IMR-90 (cell line): ENCODE results near the gene ADGRF1. TPM values are rescaled to one million over a fixed set of nuclear protein-coding genes. Genes with fewer than 3 reads are reported as not detected.

Experiments
- ATAC-seq: fragments of 200-7000 bp; cut with Tn5 transposase; 2 replicates; pipeline ENCODE4 v1.9.1; 2020; ENCODE audit warnings: low read depth, mild to moderate bottlenecking, moderate library complexity
- BruUV-seq: library from RNA; stranded (reverse); fragments of 400-500 nt; replicated peaks from 2 replicates; lab custom pipeline; 2021; lab: Mats Ljungman, UMichigan
- CTCF ChIA-PET: fragments of 300-600 bp; formaldehyde crosslinking; extraction: SDS; loops from one replicate; lab custom pipeline; 2021; ENCODE audit warnings: antibody characterized with exemption; lab: Yijun Ruan, JAX
- POLR2A ChIA-PET: fragments of 300-600 bp; sonication (Branson Sonifier 250); formaldehyde crosslinking; loops from one replicate; lab custom pipeline; 2022; ENCODE audit warnings: antibody characterized with exemption; ENCODE audit not compliant: unreplicated experiment; lab: Charles Lee
- DNase-seq: peaks from one replicate; pipeline ENCODE4 v3.0.0; 2013
- H2AFZ ChIP-seq: replicated peaks from 2 replicates; pipeline ENCODE3; 2013; ENCODE audit warnings: low read length, mild to moderate bottlenecking; ENCODE audit not compliant: poor library complexity
- H2AK5ac ChIP-seq: 2 replicates; pipeline ENCODE4 v1.6.1; 2013; ENCODE audit warnings: low read depth, low read length, inconsistent platforms
- H2AK9ac ChIP-seq: replicated peaks from 2 replicates; pipeline ENCODE3; 2013; ENCODE audit warnings: mild to moderate bottlenecking, low read depth, low read length, moderate library complexity; ENCODE audit not compliant: poor library complexity
- H2BK120ac ChIP-seq: 2 replicates; pipeline ENCODE4 v1.6.1; 2013; ENCODE audit warnings: low read depth, low read length, inconsistent platforms
- H2BK15ac ChIP-seq: 3 replicates; pipeline ENCODE4 v1.6.1; 2013; ENCODE audit warnings: low read depth, low read length, inconsistent platforms
- H2BK20ac ChIP-seq: 2 replicates; pipeline ENCODE4 v1.6.1; 2013; ENCODE audit warnings: low read depth, mild to moderate bottlenecking, inconsistent platforms, low read length, moderate library complexity
- H2BK5ac ChIP-seq: 2 replicates; pipeline ENCODE4 v1.6.1; 2013; ENCODE audit warnings: mild to moderate bottlenecking, low read depth, low read length, inconsistent platforms; ENCODE audit not compliant: poor library complexity, severe bottlenecking
- H3K14ac ChIP-seq: replicated peaks from 2 replicates; pipeline ENCODE4 v1.6.1; 2013; ENCODE audit warnings: low read depth, low read length, inconsistent platforms
- H3K18ac ChIP-seq: 2 replicates; pipeline ENCODE4 v1.6.1; 2013; ENCODE audit warnings: low read depth, low read length, control low read depth
- H3K23ac ChIP-seq: 2 replicates; pipeline ENCODE4 v1.6.1; 2013; ENCODE audit warnings: low read depth, low read length, inconsistent platforms
- H3K27ac ChIP-seq: 2 replicates; pipeline ENCODE4 v1.5.1; 2013; ENCODE audit warnings: mild to moderate bottlenecking, control low read depth, low read length; ENCODE audit not compliant: insufficient read depth
- H3K27me3 ChIP-seq: 2 replicates; pipeline ENCODE4 v1.6.1; 2013; ENCODE audit warnings: low read length; ENCODE audit not compliant: control insufficient read depth, insufficient read depth
- H3K36me3 ChIP-seq: 2 replicates; pipeline ENCODE4 v1.6.1; 2013; ENCODE audit warnings: low read length, mixed read lengths; ENCODE audit not compliant: control insufficient read depth, insufficient read depth
- H3K4ac ChIP-seq: 2 replicates; pipeline ENCODE4 v1.6.1; 2013; ENCODE audit warnings: low read depth, low read length, inconsistent platforms
- H3K4me1 ChIP-seq: 2 replicates; pipeline ENCODE4 v1.6.1; 2013; ENCODE audit warnings: low read length, mixed read lengths; ENCODE audit not compliant: control insufficient read depth, insufficient read depth
- H3K4me2 ChIP-seq: 2 replicates; pipeline ENCODE4 v1.6.1; 2013; ENCODE audit warnings: low read depth, mild to moderate bottlenecking, control low read depth, low read length, moderate library complexity
- H3K4me3 ChIP-seq: 2 replicates; pipeline ENCODE4 v1.5.1; 2013; ENCODE audit warnings: low read depth, mild to moderate bottlenecking, control low read depth, low read length, moderate library complexity; ENCODE audit not compliant: insufficient read depth
- H3K56ac ChIP-seq: 2 replicates; pipeline ENCODE4 v1.6.1; 2013; ENCODE audit warnings: low read length, inconsistent platforms; ENCODE audit not compliant: insufficient read depth; ENCODE audit errors: extremely low read depth
- H3K79me1 ChIP-seq, 2 experiments: 2 replicates each; pipeline ENCODE4 v1.6.1; 2013; ENCODE audit warnings: low read length in 2 of 2, inconsistent platforms in 1 of 2, low read depth in 1 of 2
- H3K9ac ChIP-seq: 2 replicates; pipeline ENCODE4 v1.6.1; 2013; ENCODE audit warnings: low read depth, low read length, control low read depth
- H3K9me1 ChIP-seq: 2 replicates; pipeline ENCODE4 v1.6.1; 2013; ENCODE audit warnings: low read length, inconsistent platforms; ENCODE audit not compliant: insufficient read depth
- H3K9me3 ChIP-seq: 2 replicates; pipeline ENCODE4 v1.6.1; 2013; ENCODE audit warnings: low read length; ENCODE audit not compliant: control insufficient read depth, insufficient read depth
- H4K20me1 ChIP-seq: 2 replicates; pipeline ENCODE4 v1.6.1; 2013; ENCODE audit warnings: low read length, inconsistent platforms; ENCODE audit not compliant: insufficient read depth
- H4K5ac ChIP-seq: 2 replicates; pipeline ENCODE4 v1.6.1; 2013; ENCODE audit warnings: mild to moderate bottlenecking, low read depth, low read length, control low read depth
- H4K8ac ChIP-seq, 2 experiments: 2 replicates each; pipeline ENCODE4 v1.6.1; 2013; ENCODE audit warnings: low read depth in 2 of 2, low read length in 2 of 2, control low read depth in 1 of 2, inconsistent platforms in 1 of 2
- H4K91ac ChIP-seq: 2 replicates; pipeline ENCODE4 v1.6.1; 2013; ENCODE audit warnings: low read depth, low read length, inconsistent platforms; ENCODE audit not compliant: insufficient read depth
- MXI1 ChIP-seq: IDR thresholded peaks from 2 replicates; pipeline ENCODE4 v1.6.1; 2012; ENCODE audit warnings: low read depth, mild to moderate bottlenecking, low read length, moderate library complexity, borderline replicate concordance
- RFX5 ChIP-seq: IDR thresholded peaks from 2 replicates; pipeline ENCODE4 v1.8.0; 2012; ENCODE audit warnings: low read depth, mild to moderate bottlenecking, low read length, moderate library complexity
- WGBS, 2 experiments: methylation state at CpG; one replicate each; pipeline versions ENCODE4 v1.1.5 to v1.1.7; 2013; ENCODE audit warnings: missing lambda C conversion rate in 2 of 2; ENCODE audit not compliant: insufficient read length in 1 of 2; ENCODE audit errors: extremely low coverage in 2 of 2; 5-methylcytosine and 5-hydroxymethylcytosine counted together
- dilution Hi-C: fragments of 300-500 bp; cut with HindIII; formaldehyde crosslinking; loops from one replicate; pipeline ENCODE4 v1.14.3; 2018; ENCODE audit warnings: low sequenced_read_pairs; ENCODE audit not compliant: unreplicated experiment
- in situ Hi-C: fragments of 300-500 bp; cut with MboI; formaldehyde crosslinking; loops from 3 replicates; pipeline ENCODE4 v1.14.3; 2019; ENCODE audit warnings: low sequenced_read_pairs, inconsistent platforms, mixed read lengths
- intact Hi-C: fragments of 100-400 bp; cut with micrococcal nuclease; formaldehyde crosslinking; loops from 2 replicates; pipeline ENCODE4 v1.10.0; 2022
- polyA plus RNA-seq, 3 experiments: library from polyadenylated mRNA; depleted of rRNA; stranded (reverse); fragments of >200 nt; gene quantifications; 2 replicates each; pipeline ENCODE4 v1.2.3, GENCODE V29; 2012; ENCODE audit warnings: low replicate concordance in 1 of 3
- total RNA-seq: library from RNA; depleted of rRNA; stranded (reverse); fragments of >200 nt; gene quantifications from 2 replicates; pipeline ENCODE4 v1.2.3, GENCODE V29; 2012

Gene ADGRF1
- total and polyA plus RNA-seq, 2 of the 4 experiments (the other 2 are of a cell fraction): not detected

GRCh38 chr6:46974786-46975185 is 67.3 kb downstream of the ADGRF1 start:
- Histone ChIP-seq H3K14ac (no peak overlapping the region), H3K23ac (no peak overlapping the region), H2AK9ac (no peak overlapping the region), H3K4ac (no peak overlapping the region), H3K18ac (no peak overlapping the region), H3K9me3 (no peaks in the 10 kb centered on the region), H3K27ac (no peak overlapping the region), H3K4me3 (no peak overlapping the region), H2BK120ac (no peak overlapping the region), H2BK20ac (no peak overlapping the region), H3K79me1 (no peaks in the 10 kb centered on the region), H3K4me1 (no peaks in the 10 kb centered on the region), H3K36me3 (no peaks in the 10 kb centered on the region), H3K56ac (no peak overlapping the region), H4K8ac (no peak overlapping the region), H4K20me1 (no peaks in the 10 kb centered on the region), H3K9ac (no peak overlapping the region), H2BK15ac (no peak overlapping the region), H4K5ac (no peak overlapping the region), H3K4me2 (no peak overlapping the region), H4K91ac (no peak overlapping the region), H2AK5ac (no peak overlapping the region), H2AFZ (no peak overlapping the region), H3K27me3 (no peaks in the 10 kb centered on the region), H3K9me1 (no peaks in the 10 kb centered on the region), H2BK5ac (no peak overlapping the region)
- dilution Hi-C loops (no loop called here), intact Hi-C loops (no loop called here), in situ Hi-C loops (no loop called here)
- POLR2A ChIA-PET: no interaction called here
- TF ChIP-seq MXI1 (no peak), RFX5 (no peak)
- no peak for ATAC-seq
- no peak for DNase-seq
- no TSS peak for BruUV-seq
- CTCF ChIA-PET: no interaction called here
- WGBS, 2 experiments: no CpG with 5 or more reads among the region's 1 CpG
